Hepatocyte (in vitro differentiated cells): ENCODE results near the gene CABP4.

Experiments
- CTCF ChIP-seq: fragments of 200-600 bp; sonication (generic); IDR thresholded peaks from 2 replicates; pipeline ENCODE4 v1.5.1; 2016; ENCODE audit warnings: antibody characterized with exemption, mild to moderate bottlenecking; ENCODE audit not compliant: poor library complexity
- EZH2 ChIP-seq: fragments of 200-600 bp; sonication (generic); IDR thresholded peaks from 2 replicates; pipeline ENCODE4 v1.6.1; 2016; ENCODE audit warnings: antibody characterized with exemption, mild to moderate bottlenecking, borderline replicate concordance
- EZH2phosphoT487 ChIP-seq: fragments of 200-600 bp; sonication (generic); IDR thresholded peaks from one replicate; pipeline ENCODE4 v1.6.1; 2018; ENCODE audit warnings: antibody characterized with exemption, mild to moderate bottlenecking, low read depth, moderate library complexity; ENCODE audit not compliant: unreplicated experiment, severe bottlenecking

GRCh38 chr11:67420147-67420645 lies 35.0 kb upstream of the CABP4 start:
- no peak for TF ChIP-seq EZH2
- TF ChIP-seq CTCF, result no peak
- TF ChIP-seq EZH2phosphoT487, result no peak
